ENCODE results near the gene XRN1.

DNA sequence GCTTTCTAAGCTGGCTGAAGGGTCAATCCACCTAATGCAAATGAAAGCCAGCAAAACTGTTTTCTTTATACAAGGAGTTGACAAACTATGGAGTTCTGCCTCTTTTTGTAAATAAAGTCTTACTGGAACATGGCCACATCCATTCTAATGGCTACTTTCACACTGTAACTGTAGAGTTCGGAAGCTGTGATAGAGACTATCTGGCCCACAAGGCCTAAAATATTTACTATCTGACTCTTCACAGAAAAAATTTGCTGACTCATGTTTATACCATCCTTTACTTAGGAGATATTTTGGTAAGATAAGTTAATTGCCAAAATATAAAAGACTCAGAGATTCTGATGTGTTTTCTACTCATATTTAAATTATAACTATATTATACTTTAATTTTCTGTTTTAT, 128.7 kb downstream of the XRN1 start:
- TF ChIP-seq, protein P1, sequence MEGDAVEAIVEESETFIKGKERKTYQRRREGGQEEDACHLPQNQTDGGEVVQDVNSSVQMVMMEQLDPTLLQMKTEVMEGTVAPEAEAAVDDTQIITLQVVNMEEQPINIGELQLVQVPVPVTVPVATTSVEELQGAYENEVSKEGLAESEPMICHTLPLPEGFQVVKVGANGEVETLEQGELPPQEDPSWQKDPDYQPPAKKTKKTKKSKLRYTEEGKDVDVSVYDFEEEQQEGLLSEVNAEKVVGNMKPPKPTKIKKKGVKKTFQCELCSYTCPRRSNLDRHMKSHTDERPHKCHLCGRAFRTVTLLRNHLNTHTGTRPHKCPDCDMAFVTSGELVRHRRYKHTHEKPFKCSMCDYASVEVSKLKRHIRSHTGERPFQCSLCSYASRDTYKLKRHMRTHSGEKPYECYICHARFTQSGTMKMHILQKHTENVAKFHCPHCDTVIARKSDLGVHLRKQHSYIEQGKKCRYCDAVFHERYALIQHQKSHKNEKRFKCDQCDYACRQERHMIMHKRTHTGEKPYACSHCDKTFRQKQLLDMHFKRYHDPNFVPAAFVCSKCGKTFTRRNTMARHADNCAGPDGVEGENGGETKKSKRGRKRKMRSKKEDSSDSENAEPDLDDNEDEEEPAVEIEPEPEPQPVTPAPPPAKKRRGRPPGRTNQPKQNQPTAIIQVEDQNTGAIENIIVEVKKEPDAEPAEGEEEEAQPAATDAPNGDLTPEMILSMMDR (conservative IDR thresholded peaks at IDR 0.05; ENCODE audit: low read depth, low read length) = no peak
- no peak for TF ChIP-seq EZH2phosphoT487 (IDR thresholded peaks at IDR 0.05; ENCODE audit: borderline replicate concordance, low read length)

All from PC-3 (cell line).